Neural cell (in vitro differentiated cells): ENCODE data around the gene BICD1. TPM values are rescaled to one million over a fixed set of nuclear protein-coding genes. Genes with fewer than 3 reads are reported as not detected.
"Not testable (repeated sequence)": the region's sequence is repeated elsewhere in the genome, so short reads cannot be mapped to it uniquely, and the experiment has no call there.

Source experiments
- H2AFZ ChIP-seq: fragments of 200-600, 300-800 bp; sonication (generic), shearing (Covaris generic); 2 replicates; pipeline ENCODE4 v1.6.0; 2014; ENCODE audit warnings: low read depth, mild to moderate bottlenecking, antibody characterized with exemption, low read length, moderate library complexity
- H3F3A ChIP-seq: fragments of 200-600 bp; shearing (Covaris generic); 2 replicates; pipeline ENCODE4 v1.6.1; 2016; ENCODE audit warnings: mild to moderate bottlenecking, moderate library complexity, mixed read lengths, antibody characterized with exemption, low read length; ENCODE audit not compliant: insufficient read depth, poor library complexity, severe bottlenecking
- H3K27ac ChIP-seq: fragments of 200-600, 300-800 bp; sonication (generic), shearing (Covaris generic); 2 replicates; pipeline ENCODE4 v1.5.1; 2014; ENCODE audit warnings: mild to moderate bottlenecking, low read length, moderate library complexity
- H3K27me3 ChIP-seq: fragments of 300-800, 200-600 bp; sonication (generic), shearing (Covaris generic); 2 replicates; pipeline ENCODE4 v1.6.0; 2014; ENCODE audit warnings: mild to moderate bottlenecking, low read depth, low read length, moderate library complexity; ENCODE audit not compliant: insufficient read depth
- H3K36me3 ChIP-seq: fragments of 300-800, 200-600 bp; sonication (generic), shearing (Covaris generic); 2 replicates; pipeline ENCODE4 v1.5.1; 2014; ENCODE audit warnings: mild to moderate bottlenecking, antibody characterized with exemption, low read length, moderate library complexity; ENCODE audit not compliant: insufficient read depth
- H3K4me2 ChIP-seq: fragments of 300-800, 200-600 bp; sonication (generic), shearing (Covaris generic); 2 replicates; pipeline ENCODE4 v1.6.0; 2014; ENCODE audit warnings: mild to moderate bottlenecking, low read length
- H3K4me3 ChIP-seq: fragments of 300-800, 200-600 bp; sonication (generic), shearing (Covaris generic); 2 replicates; pipeline ENCODE4 v1.5.1; 2014; ENCODE audit warnings: mild to moderate bottlenecking, low read length, moderate library complexity
- H3K79me2 ChIP-seq: fragments of 200-600 bp; shearing (Covaris generic); replicated peaks from 2 replicates; pipeline ENCODE4 v1.6.0; 2014; ENCODE audit warnings: mild to moderate bottlenecking, low read length, moderate library complexity; ENCODE audit not compliant: insufficient read depth
- H3K9ac ChIP-seq: fragments of 300-800, 200-600 bp; sonication (generic), shearing (Covaris generic); 2 replicates; pipeline ENCODE4 v1.6.1; 2016; ENCODE audit warnings: mild to moderate bottlenecking, low read length, mixed read lengths
- H3K9me2 ChIP-seq: fragments of 200-600 bp; shearing (Covaris generic); 2 replicates; pipeline ENCODE4 v1.6.1; 2016; ENCODE audit warnings: mild to moderate bottlenecking, low read length, mixed read lengths; ENCODE audit not compliant: insufficient read depth
- H3K9me3 ChIP-seq: fragments of 200-600, 300-800 bp; sonication (generic), shearing (Covaris generic); 2 replicates; pipeline ENCODE4 v1.6.1; 2016; ENCODE audit warnings: mild to moderate bottlenecking, mixed run types, low read length, moderate library complexity, mixed read lengths
- H4K20me1 ChIP-seq: fragments of 200-600 bp; shearing (Covaris generic); 2 replicates; pipeline ENCODE4 v1.6.1; 2016; ENCODE audit warnings: mild to moderate bottlenecking, mixed run types; ENCODE audit not compliant: insufficient read depth
- CTCF ChIP-seq: fragments of 450-650 bp; IDR thresholded peaks from 2 replicates; pipeline ENCODE4 v1.5.1; 2014; ENCODE audit warnings: antibody characterized with exemption, mild to moderate bottlenecking, moderate library complexity; ENCODE audit not compliant: poor library complexity, severe bottlenecking
- EP300 ChIP-seq: fragments of 450-650 bp; conservative IDR thresholded peaks from 2 replicates; pipeline ENCODE4 v1.6.1; 2014; ENCODE audit warnings: antibody characterized with exemption, mild to moderate bottlenecking, moderate library complexity; ENCODE audit not compliant: poor library complexity, severe bottlenecking
- EZH2 ChIP-seq: fragments of 200-600, 300-800 bp; shearing (Covaris generic), sonication (generic); IDR thresholded peaks from 2 replicates; pipeline ENCODE4 v1.6.1; 2014; ENCODE audit warnings: antibody characterized with exemption, low read length, borderline replicate concordance, mild to moderate bottlenecking; ENCODE audit not compliant: insufficient read depth, poor library complexity, severe bottlenecking
- MXI1 ChIP-seq: fragments of 450-650 bp; conservative IDR thresholded peaks from 2 replicates; pipeline ENCODE4 v1.6.1; 2014; ENCODE audit warnings: antibody characterized with exemption, mild to moderate bottlenecking; ENCODE audit not compliant: poor library complexity, severe bottlenecking
- POLR2AphosphoS5 ChIP-seq: IDR thresholded peaks from 2 replicates; pipeline ENCODE4 v1.6.1; 2012
- RAD21 ChIP-seq: fragments of 450-650 bp; conservative IDR thresholded peaks from 2 replicates; pipeline ENCODE4 v1.6.1; 2014; ENCODE audit warnings: antibody characterized with exemption, mild to moderate bottlenecking, moderate library complexity
- SMC3 ChIP-seq: fragments of 450-650 bp; conservative IDR thresholded peaks from 2 replicates; pipeline ENCODE4 v1.6.1; 2014; ENCODE audit warnings: antibody characterized with exemption, mild to moderate bottlenecking, moderate library complexity; ENCODE audit not compliant: poor library complexity
- TAF1 ChIP-seq: IDR thresholded peaks from 2 replicates; pipeline ENCODE4 v1.6.1; 2012; ENCODE audit warnings: low read depth
- polyA plus RNA-seq: library from polyadenylated mRNA; depleted of rRNA; stranded (reverse); fragments of >200 nt; gene quantifications from 2 replicates; pipeline ENCODE4 v1.2.3, GENCODE V29; 2014

BICD1 gene
- polyA plus RNA-seq, 1 donor from 2014 or later, result 41.1 TPM

- Histone ChIP-seq H3K27me3 (no peaks in the 10 kb centered on the region), H3K9ac (no peak overlapping the region), H2AFZ (no peak overlapping the region), H3K27ac (no peak overlapping the region), H3K9me2 (no peaks in the 10 kb centered on the region), H3K36me3 (no peaks in the 10 kb centered on the region), H3K4me2 (no peak overlapping the region), H3F3A (no peaks in the 10 kb centered on the region), H3K9me3 (no peaks in the 10 kb centered on the region), H3K79me2 (peaks cover 8% of the 10 kb centered on the region), H4K20me1 (no peaks in the 10 kb centered on the region), H3K4me3 (no peak overlapping the region)
- TF ChIP-seq CTCF (no peak), EP300 (no peak), SMC3 (no peak), TAF1 (no peak), EZH2 (no peak), POLR2AphosphoS5 (no peak)
These were observed 167.1 kb downstream of the BICD1 start for GRCh38 chr12:32273712-32274111.

DNA sequence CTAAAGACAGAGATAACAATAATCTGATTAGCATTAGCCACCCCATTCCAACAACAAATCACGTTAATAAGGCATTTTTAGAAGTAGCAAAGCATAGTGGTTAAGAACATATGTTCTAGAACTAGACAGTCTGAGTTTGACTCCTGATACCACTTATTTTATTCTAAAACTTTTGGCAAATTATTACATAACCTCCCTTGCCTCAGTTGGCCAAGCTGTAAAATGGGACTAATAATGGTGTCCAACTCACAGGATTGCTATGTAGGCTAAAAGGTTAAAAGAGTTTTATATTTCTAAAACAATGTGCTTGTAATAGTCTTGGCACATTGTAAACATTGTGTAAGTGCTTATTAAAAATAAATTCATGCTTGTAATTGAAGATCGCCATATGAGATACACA, 168.0 kb downstream of the BICD1 start:
- Histone ChIP-seq H4K20me1 (no peaks in the 10 kb centered on the region), H3K9ac (no peak overlapping the region), H3K4me3 (no peak overlapping the region), H3F3A (no peaks in the 10 kb centered on the region), H3K79me2 (peaks cover 8% of the 10 kb centered on the region), H2AFZ (no peak overlapping the region), H3K9me3 (no peaks in the 10 kb centered on the region), H3K4me2 (no peak overlapping the region), H3K9me2 (no peaks in the 10 kb centered on the region), H3K36me3 (no peaks in the 10 kb centered on the region), H3K27me3 (no peaks in the 10 kb centered on the region), H3K27ac (no peak overlapping the region)
- TF ChIP-seq EP300 (no peak), SMC3 (no peak), TAF1 (no peak), EZH2 (no peak), RAD21 (no peak), MXI1 (no peak), POLR2AphosphoS5 (no peak)

DNA sequence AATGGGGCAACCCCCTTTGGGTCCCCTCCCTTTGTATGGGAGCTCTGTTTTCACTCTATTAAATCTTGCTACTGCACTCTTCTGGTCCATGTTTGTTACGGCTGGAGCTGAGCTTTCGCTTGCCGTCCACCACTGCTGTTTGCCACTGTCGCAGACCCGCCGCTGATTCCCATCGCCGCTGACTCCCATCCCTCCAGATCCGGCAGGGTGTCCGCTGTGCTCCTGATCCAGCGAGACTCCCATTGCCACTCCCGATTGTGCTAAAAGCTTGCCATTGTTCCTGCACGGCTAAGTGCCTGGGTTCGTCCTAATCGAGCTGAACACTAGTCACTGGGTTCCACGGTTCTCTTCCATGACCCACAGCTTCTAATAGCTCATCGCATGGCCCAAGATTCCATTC, 168.9 kb downstream of the BICD1 start:
- H3K27me3 ChIP-seq, H3F3A ChIP-seq, H3K4me3 ChIP-seq, H3K79me2 ChIP-seq, H2AFZ ChIP-seq, H3K4me2 ChIP-seq, H4K20me1 ChIP-seq, H3K9me3 ChIP-seq, H3K9me2 ChIP-seq, H3K27ac ChIP-seq, H3K36me3 ChIP-seq, H3K9ac ChIP-seq: not testable (repeated sequence)

- H4K20me1 ChIP-seq, result no peaks in the 10 kb centered on the region
- peak overlapping the region; percentile 93 for H3K27ac ChIP-seq
- TF ChIP-seq RAD21 (no peak), MXI1 (no peak), EZH2 (no peak)
- H3K9me3 ChIP-seq, result no peaks in the 10 kb centered on the region
- no peaks in the 10 kb centered on the region for H3K36me3 ChIP-seq
- no peaks in the 10 kb centered on the region for H3F3A ChIP-seq
- H3K27me3 ChIP-seq, result no peaks in the 10 kb centered on the region
- H2AFZ ChIP-seq, result no peak overlapping the region
- H3K9me2 ChIP-seq, result no peaks in the 10 kb centered on the region
- H3K79me2 ChIP-seq, result peaks cover 8% of the 10 kb centered on the region
- no peak overlapping the region for H3K4me2 ChIP-seq
- no peak overlapping the region for H3K9ac ChIP-seq
- H3K4me3 ChIP-seq, result peak overlapping the region; percentile 6
These were observed 171.1 kb downstream of the BICD1 start for GRCh38 chr12:32277774-32278173.
